H9 (cell line): ENCODE results near the gene TMEM82. TPM values are rescaled to one million over a fixed set of nuclear protein-coding genes. Genes with fewer than 3 reads are reported as not detected.

Experiments
- DNase-seq: peaks from one replicate; pipeline ENCODE4 v3.0.0-alpha.2; 2017
- H2AFZ ChIP-seq: one replicate; pipeline ENCODE4 v1.6.1; 2013; ENCODE audit warnings: mild to moderate bottlenecking, low read length, control low read depth, moderate library complexity
- H2AK5ac ChIP-seq: 2 replicates; pipeline ENCODE4 v1.6.1; 2013; ENCODE audit warnings: low read length, control low read depth, mixed read lengths; ENCODE audit not compliant: insufficient read length
- H2BK120ac ChIP-seq: one replicate; pipeline ENCODE4 v1.6.1; 2013; ENCODE audit warnings: low read depth, mild to moderate bottlenecking, low read length, control low read depth, inconsistent platforms; ENCODE audit not compliant: poor library complexity, severe bottlenecking
- H2BK12ac ChIP-seq: 2 replicates; pipeline ENCODE4 v1.6.1; 2013; ENCODE audit warnings: low read length, control low read depth, mixed read lengths, low read depth; ENCODE audit not compliant: insufficient read length
- H2BK15ac ChIP-seq: 2 replicates; pipeline ENCODE4 v1.6.1; 2013; ENCODE audit warnings: low read depth, low read length, control low read depth
- H2BK20ac ChIP-seq: one replicate; pipeline ENCODE4 v1.6.1; 2013; ENCODE audit warnings: low read depth, mild to moderate bottlenecking, low read length, control low read depth, inconsistent platforms; ENCODE audit not compliant: poor library complexity, severe bottlenecking
- H2BK5ac ChIP-seq: 2 replicates; pipeline ENCODE4 v1.6.1; 2013; ENCODE audit warnings: low read length, control low read depth, mixed read lengths; ENCODE audit not compliant: insufficient read length
- H3K14ac ChIP-seq: 2 replicates; pipeline ENCODE4 v1.6.1; 2013; ENCODE audit warnings: low read length, control low read depth; ENCODE audit not compliant: insufficient read depth
- H3K18ac ChIP-seq: 2 replicates; pipeline ENCODE4 v1.6.1; 2013; ENCODE audit warnings: low read depth, mild to moderate bottlenecking, mixed read lengths, low read length, control low read depth; ENCODE audit not compliant: insufficient read length
- H3K23ac ChIP-seq: 2 replicates; pipeline ENCODE4 v1.6.1; 2013; ENCODE audit warnings: low read length, control low read depth, mixed read lengths, low read depth; ENCODE audit not compliant: insufficient read length
- H3K23me2 ChIP-seq: 2 replicates; pipeline ENCODE4 v1.6.1; 2013; ENCODE audit warnings: low read depth, mild to moderate bottlenecking, mixed read lengths, low read length, control low read depth; ENCODE audit not compliant: insufficient read length, poor library complexity, severe bottlenecking
- H3K27ac ChIP-seq: 2 replicates; pipeline ENCODE4 v1.5.1; 2013; ENCODE audit warnings: low read length, control low read depth, mixed read lengths, low read depth; ENCODE audit not compliant: insufficient read length
- H3K27me3 ChIP-seq: 2 replicates; pipeline ENCODE4 v1.6.1; 2013; ENCODE audit warnings: low read length, control low read depth, inconsistent platforms; ENCODE audit not compliant: insufficient read depth
- H3K4ac ChIP-seq: 2 replicates; pipeline ENCODE4 v1.6.1; 2013; ENCODE audit warnings: low read depth, mild to moderate bottlenecking, control low read depth, inconsistent platforms, low read length, moderate library complexity
- H3K4me1 ChIP-seq: 2 replicates; pipeline ENCODE4 v1.6.1; 2013; ENCODE audit warnings: low read length, control low read depth, inconsistent platforms; ENCODE audit not compliant: insufficient read depth
- H3K4me2 ChIP-seq: 2 replicates; pipeline ENCODE4 v1.6.1; 2013; ENCODE audit warnings: low read length, control low read depth, mixed read lengths; ENCODE audit not compliant: insufficient read length, insufficient read depth
- H3K56ac ChIP-seq: 2 replicates; pipeline ENCODE4 v1.6.1; 2013; ENCODE audit warnings: low read depth, mild to moderate bottlenecking, mixed read lengths, low read length, control low read depth; ENCODE audit not compliant: insufficient read length
- H3K79me1 ChIP-seq: 2 replicates; pipeline ENCODE4 v1.6.1; 2013; ENCODE audit warnings: low read depth, mild to moderate bottlenecking, moderate library complexity, low read length, control low read depth, inconsistent platforms; ENCODE audit not compliant: insufficient read depth, poor library complexity, severe bottlenecking
- H3K79me2 ChIP-seq: 2 replicates; pipeline ENCODE4 v1.6.1; 2013; ENCODE audit warnings: low read length, control low read depth, inconsistent platforms; ENCODE audit not compliant: insufficient read depth
- H3K9ac ChIP-seq: 2 replicates; pipeline ENCODE4 v1.6.1; 2013; ENCODE audit warnings: low read length, control low read depth, mixed read lengths; ENCODE audit not compliant: insufficient read length; ENCODE audit errors: extremely low read depth
- H3K9me3 ChIP-seq: one replicate; pipeline ENCODE4 v1.6.1; 2013; ENCODE audit warnings: low read depth, low read length, inconsistent platforms; ENCODE audit not compliant: control insufficient read depth
- H3T11ph ChIP-seq: one replicate; pipeline ENCODE4 v1.6.1; 2013; ENCODE audit warnings: mild to moderate bottlenecking, low read length, control low read depth, inconsistent platforms
- H4K20me1 ChIP-seq: one replicate; pipeline ENCODE4 v1.6.1; 2013; ENCODE audit not compliant: control insufficient read depth, insufficient read length, insufficient read depth
- H4K5ac ChIP-seq: 2 replicates; pipeline ENCODE4 v1.6.1; 2013; ENCODE audit warnings: low read depth, mild to moderate bottlenecking, mixed read lengths, low read length, control low read depth; ENCODE audit not compliant: insufficient read length
- H4K8ac ChIP-seq: replicated peaks from 2 replicates; pipeline ENCODE4 v1.6.1; 2013; ENCODE audit warnings: low read length, control low read depth, mixed read lengths, low read depth; ENCODE audit not compliant: insufficient read length
- H4K91ac ChIP-seq: 2 replicates; pipeline ENCODE4 v1.6.1; 2013; ENCODE audit warnings: low read depth, mild to moderate bottlenecking, moderate library complexity, mixed read lengths, low read length, control low read depth; ENCODE audit not compliant: insufficient read length
- H3K27ac Mint-ChIP-seq, 3 experiments: 2 replicates in 2 of 3; 3 replicates in 1 of 3; pipeline ENCODE4 v1.8.0; 2020 to 2021; ENCODE audit warnings: mixed read lengths in 3 of 3, mild to moderate bottlenecking in 1 of 3, moderate library complexity in 1 of 3
- H3K27me3 Mint-ChIP-seq: 2 replicates; pipeline ENCODE4 v1.8.0; 2021; ENCODE audit warnings: low read depth, mild to moderate bottlenecking, moderate library complexity, mixed read lengths
- H3K36me3 Mint-ChIP-seq, 3 experiments: 2 replicates in 2 of 3; 3 replicates in 1 of 3; pipeline ENCODE4 v1.8.0; 2020 to 2021; ENCODE audit warnings: low read depth in 3 of 3, mixed read lengths in 3 of 3; ENCODE audit not compliant: insufficient read depth in 1 of 3
- H3K4me1 Mint-ChIP-seq, 2 experiments: 2 replicates each; pipeline ENCODE4 v1.8.0; 2020; ENCODE audit warnings: mixed read lengths in 2 of 2
- H3K4me3 Mint-ChIP-seq, 2 experiments: 2 replicates in 1 of 2; 3 replicates in 1 of 2; pipeline ENCODE4 v1.8.0; 2020 to 2021; ENCODE audit warnings: mild to moderate bottlenecking in 2 of 2, mixed read lengths in 2 of 2, moderate library complexity in 1 of 2
- H3K9me3 Mint-ChIP-seq, 2 experiments: 2 replicates in 1 of 2; 3 replicates in 1 of 2; pipeline ENCODE4 v1.8.0; 2020; ENCODE audit warnings: mild to moderate bottlenecking in 2 of 2, mixed read lengths in 2 of 2, moderate library complexity in 1 of 2
- WGBS: extraction: QIAGEN DNeasy Blood & Tissue Kit; methylation state at CpG from one replicate; pipeline ENCODE4 v1.1.7; 2013; ENCODE audit warnings: missing lambda C conversion rate, low lambda C conversion rate, mixed read lengths; ENCODE audit not compliant: insufficient read length; ENCODE audit errors: extremely low coverage; 5-methylcytosine and 5-hydroxymethylcytosine counted together
- total RNA-seq: library from RNA; stranded (reverse); gene quantifications from 2 replicates; pipeline ENCODE4 v1.2.1, GENCODE V29; 2021
- TF ChIP-seq, protein P1 (sequence below): fragments of 200-600 bp; sonication (generic); conservative IDR thresholded peaks from 3 replicates; pipeline ENCODE4 v1.8.0; 2021; ENCODE audit warnings: antibody characterized with exemption, mild to moderate bottlenecking

TMEM82 gene
- total RNA-seq, 1 experiment from 2014 or later: 1.4 TPM

DNA sequence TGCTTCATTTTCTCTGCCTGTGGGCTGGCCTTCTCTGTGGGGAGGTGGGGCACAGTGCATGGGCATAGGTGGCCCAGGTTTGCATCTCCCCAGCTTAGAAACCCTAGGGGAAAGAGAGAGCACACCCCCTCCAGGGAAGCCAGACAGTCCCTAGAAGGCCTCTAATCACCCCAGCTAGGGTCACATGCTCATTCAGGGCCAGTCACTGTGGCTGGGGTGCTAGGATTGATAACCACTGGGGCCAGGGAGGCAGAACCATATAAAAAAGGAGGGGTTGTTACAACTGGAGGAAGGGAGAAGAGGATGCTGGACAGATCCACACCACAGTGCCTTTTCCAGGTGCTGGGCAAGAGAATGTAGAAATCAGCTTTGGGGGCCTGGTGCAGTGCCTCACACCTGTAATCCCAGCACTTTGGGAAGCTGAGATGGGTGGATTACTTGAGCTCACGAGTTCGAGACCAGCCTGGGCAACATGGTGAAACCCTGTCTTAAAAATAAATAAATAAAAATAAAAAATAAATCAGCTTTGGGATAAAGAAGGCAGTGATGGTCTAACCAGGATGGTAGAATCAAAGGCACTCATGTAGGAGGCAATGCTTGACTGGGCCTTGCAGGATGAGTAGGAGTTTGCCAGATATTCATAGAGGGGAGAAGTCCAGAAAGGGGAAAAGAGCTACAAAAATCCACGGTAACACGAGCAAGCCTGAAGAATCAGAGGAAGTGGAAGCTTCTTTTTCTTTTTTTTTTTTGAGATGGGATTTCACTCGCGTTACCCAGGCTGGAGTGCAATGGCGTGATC lies 35.8 kb downstream of the TMEM82 start:
- no peaks in the 10 kb centered on the region for H3K9me3 ChIP-seq
- H3K9ac ChIP-seq: no peak overlapping the region
- no peaks in the 10 kb centered on the region for H3K79me1 ChIP-seq
- Mint-ChIP-seq H3K4me1 (no peaks in the 10 kb centered on the region), H3K9me3 (no peaks in the 10 kb centered on the region), H3K4me3 (no peak overlapping the region), H3K27me3 (no peaks in the 10 kb centered on the region), H3K27ac (peak overlapping the region in 2 of 3 experiments; percentile 50 to 64; a peak in 2 of 7 replicates), H3K36me3 (peaks cover 48 to 85% (median 71%) of the 10 kb centered on the region in 3 experiments)
- H3K14ac ChIP-seq: no peak overlapping the region
- H2AFZ ChIP-seq: no peak overlapping the region
- no peak overlapping the region for H3K56ac ChIP-seq
- H3K79me2 ChIP-seq: no peaks in the 10 kb centered on the region
- H2BK15ac ChIP-seq: no peak overlapping the region
- no peak overlapping the region for H2BK120ac ChIP-seq
- H3K23ac ChIP-seq: no peak overlapping the region
- H4K5ac ChIP-seq: no peak overlapping the region
- H3K18ac ChIP-seq: no peak overlapping the region
- H2BK12ac ChIP-seq: no peak overlapping the region
- no peak overlapping the region for H2BK20ac ChIP-seq
- H4K91ac ChIP-seq: no peak overlapping the region
- no peak overlapping the region for H2BK5ac ChIP-seq
- H3K23me2 ChIP-seq: no peaks in the 10 kb centered on the region
- no peak overlapping the region for H2AK5ac ChIP-seq
- no peak overlapping the region for H3K4ac ChIP-seq
- TF ChIP-seq, protein P1, sequence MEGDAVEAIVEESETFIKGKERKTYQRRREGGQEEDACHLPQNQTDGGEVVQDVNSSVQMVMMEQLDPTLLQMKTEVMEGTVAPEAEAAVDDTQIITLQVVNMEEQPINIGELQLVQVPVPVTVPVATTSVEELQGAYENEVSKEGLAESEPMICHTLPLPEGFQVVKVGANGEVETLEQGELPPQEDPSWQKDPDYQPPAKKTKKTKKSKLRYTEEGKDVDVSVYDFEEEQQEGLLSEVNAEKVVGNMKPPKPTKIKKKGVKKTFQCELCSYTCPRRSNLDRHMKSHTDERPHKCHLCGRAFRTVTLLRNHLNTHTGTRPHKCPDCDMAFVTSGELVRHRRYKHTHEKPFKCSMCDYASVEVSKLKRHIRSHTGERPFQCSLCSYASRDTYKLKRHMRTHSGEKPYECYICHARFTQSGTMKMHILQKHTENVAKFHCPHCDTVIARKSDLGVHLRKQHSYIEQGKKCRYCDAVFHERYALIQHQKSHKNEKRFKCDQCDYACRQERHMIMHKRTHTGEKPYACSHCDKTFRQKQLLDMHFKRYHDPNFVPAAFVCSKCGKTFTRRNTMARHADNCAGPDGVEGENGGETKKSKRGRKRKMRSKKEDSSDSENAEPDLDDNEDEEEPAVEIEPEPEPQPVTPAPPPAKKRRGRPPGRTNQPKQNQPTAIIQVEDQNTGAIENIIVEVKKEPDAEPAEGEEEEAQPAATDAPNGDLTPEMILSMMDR: no peak
- no peak overlapping the region for H3K4me2 ChIP-seq
- H3K27ac ChIP-seq: no peak overlapping the region
- H4K8ac ChIP-seq: no peak overlapping the region
- H3T11ph ChIP-seq: no peak overlapping the region
- DNase-seq: no peak
- no peaks in the 10 kb centered on the region for H3K27me3 ChIP-seq
- H3K4me1 ChIP-seq: no peaks in the 10 kb centered on the region
- H4K20me1 ChIP-seq: no peaks in the 10 kb centered on the region
- no CpG with 5 or more reads among the region's 7 CpGs for WGBS
